HG03442 (cell line): ENCODE data around the gene CAPN10.
A peak's percentile ranks its signal among the peaks of the same experiment; 100 is the strongest.

Experiments used
- ATAC-seq: cut with Tn5 transposase; IDR thresholded peaks from one replicate; pipeline ENCODE4 v1.9.1; 2021; ENCODE audit warnings: mild to moderate bottlenecking, moderate library complexity; ENCODE audit not compliant: unreplicated experiment

Gene CAPN10

GRCh38 chr2:240573516-240574385 is 12.8 kb upstream of the CAPN10 start:
- no peak for ATAC-seq

- ATAC-seq, result no peak
These were observed 12.0 kb upstream of the CAPN10 start for GRCh38 chr2:240574386-240575100.

- no peak for ATAC-seq
These were observed 11.2 kb upstream of the CAPN10 start for GRCh38 chr2:240575101-240575965.

- no peak for ATAC-seq
These were observed 10.5 kb upstream of the CAPN10 start for GRCh38 chr2:240576036-240576435.

GRCh38 chr2:240576436-240577205 is 9.9 kb upstream of the CAPN10 start:
- no peak for ATAC-seq

GRCh38 chr2:240577281-240578109 is 9.0 kb upstream of the CAPN10 start:
- no peak for ATAC-seq

- no peak for ATAC-seq
These were observed 8.5 kb upstream of the CAPN10 start for GRCh38 chr2:240578110-240578450.

GRCh38 chr2:240578488-240578887 is 8.0 kb upstream of the CAPN10 start:
- ATAC-seq, result no peak

- no peak for ATAC-seq
These were observed 7.3 kb upstream of the CAPN10 start for GRCh38 chr2:240579071-240579762.

GRCh38 chr2:240579771-240580614 is 6.5 kb upstream of the CAPN10 start:
- no peak for ATAC-seq

- ATAC-seq, result no peak
These were observed 4.7 kb upstream of the CAPN10 start for GRCh38 chr2:240581811-240582210.

- ATAC-seq, result no peak
These were observed 3.8 kb upstream of the CAPN10 start for GRCh38 chr2:240582781-240583180.

- no peak for ATAC-seq
These were observed 2.8 kb upstream of the CAPN10 start for GRCh38 chr2:240583774-240584173.

GRCh38 chr2:240584486-240585031 is 2.0 kb upstream of the CAPN10 start:
- ATAC-seq, result peak; percentile 50

- ATAC-seq, result peak; percentile 19
These were observed 1.4 kb upstream of the CAPN10 start for GRCh38 chr2:240585101-240585500.

- ATAC-seq, result no peak
These were observed 795 bp upstream of the CAPN10 start for GRCh38 chr2:240585681-240586197.

GRCh38 chr2:240586919-240587800 is 626 bp downstream of the CAPN10 start:
- ATAC-seq, result peak; percentile 12
